HG02642 (cell line): ENCODE measurements around the gene PCDHA4.
"Not testable (repeated sequence)": the region's sequence is repeated elsewhere in the genome, so short reads cannot be mapped to it uniquely, and the experiment has no call there.

ENCODE experiments used
- ATAC-seq: cut with Tn5 transposase; IDR thresholded peaks from one replicate; pipeline ENCODE4 v1.9.1; 2021; ENCODE audit warnings: mild to moderate bottlenecking; ENCODE audit not compliant: unreplicated experiment, poor library complexity

The PCDHA4 gene

DNA sequence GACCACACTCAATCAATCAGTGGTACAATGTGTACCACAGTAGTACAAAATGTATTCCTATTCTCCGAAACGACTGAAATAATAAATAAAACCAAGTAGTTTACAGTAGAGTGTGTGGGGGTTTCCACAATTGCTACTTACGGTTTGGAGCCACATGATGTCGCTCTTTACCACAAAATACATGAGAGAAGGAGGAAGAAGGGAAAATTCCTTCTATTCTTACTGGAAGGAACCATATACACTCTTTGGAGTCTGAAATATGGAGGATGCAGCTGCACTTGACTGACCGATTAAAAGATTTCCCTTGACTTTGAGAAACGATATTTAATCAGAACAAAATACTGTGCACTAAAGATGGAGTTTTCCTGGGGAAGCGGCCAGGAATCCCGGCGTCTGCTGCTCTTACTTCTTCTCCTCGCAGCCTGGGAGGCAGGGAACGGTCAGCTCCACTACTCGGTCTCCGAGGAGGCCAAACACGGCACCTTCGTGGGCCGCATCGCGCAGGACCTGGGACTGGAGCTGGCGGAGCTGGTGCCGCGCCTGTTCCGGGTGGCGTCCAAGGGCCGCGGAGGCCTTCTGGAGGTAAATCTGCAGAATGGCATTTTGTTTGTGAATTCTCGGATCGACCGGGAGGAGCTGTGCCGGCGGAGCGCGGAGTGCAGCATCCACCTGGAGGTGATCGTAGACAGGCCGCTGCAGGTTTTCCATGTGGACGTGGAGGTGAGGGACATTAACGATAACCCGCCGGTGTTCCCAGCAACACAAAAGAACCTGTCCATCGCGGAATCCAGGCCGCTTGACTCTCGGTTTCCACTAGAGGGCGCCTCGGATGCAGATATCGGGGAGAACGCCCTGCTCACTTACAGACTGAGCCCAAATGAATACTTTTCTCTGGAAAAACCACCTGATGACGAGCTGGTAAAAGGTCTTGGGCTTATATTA is at the start of gene PCDHA4:
PCDHA4 (plus strand) TSS at position 235 of the 942 bp plus-strand sequence.
- ATAC-seq: no peak

DNA sequence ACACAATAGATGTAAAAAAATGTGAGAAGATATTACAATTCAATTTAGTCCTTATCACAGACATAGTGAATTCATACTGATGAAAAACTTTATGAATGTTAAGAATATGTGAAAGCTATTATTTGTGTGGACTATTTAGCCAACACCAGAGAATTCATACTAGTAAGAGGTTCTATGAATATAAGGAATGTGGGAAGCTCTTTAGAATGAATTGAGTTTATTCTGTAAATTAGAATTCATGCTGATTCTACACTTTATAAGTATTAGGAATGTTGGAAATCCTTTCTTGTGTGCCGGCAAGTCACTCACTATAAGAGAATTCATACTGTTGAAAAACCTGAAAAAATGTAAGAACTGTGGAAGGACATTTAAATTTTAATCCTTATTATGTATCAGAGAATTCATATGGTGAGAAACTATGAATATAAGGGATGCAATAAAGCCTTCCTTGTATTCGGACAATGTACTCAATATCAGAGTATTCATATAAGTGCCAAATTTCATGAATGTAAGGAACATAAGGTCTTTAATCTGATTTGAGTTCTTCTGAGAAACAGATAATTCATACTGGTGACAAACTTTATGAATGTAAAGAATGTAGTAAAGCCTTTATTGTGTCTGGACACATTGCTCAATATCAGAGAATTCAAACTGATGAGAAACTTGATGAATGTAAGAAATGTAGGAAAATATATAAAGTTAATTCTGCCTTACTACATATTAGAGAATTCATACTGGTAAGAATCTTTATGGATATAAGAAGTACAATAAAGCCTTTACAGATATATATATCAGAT is 42.5 kb upstream of the PCDHA4 start:
- no peak for ATAC-seq

DNA sequence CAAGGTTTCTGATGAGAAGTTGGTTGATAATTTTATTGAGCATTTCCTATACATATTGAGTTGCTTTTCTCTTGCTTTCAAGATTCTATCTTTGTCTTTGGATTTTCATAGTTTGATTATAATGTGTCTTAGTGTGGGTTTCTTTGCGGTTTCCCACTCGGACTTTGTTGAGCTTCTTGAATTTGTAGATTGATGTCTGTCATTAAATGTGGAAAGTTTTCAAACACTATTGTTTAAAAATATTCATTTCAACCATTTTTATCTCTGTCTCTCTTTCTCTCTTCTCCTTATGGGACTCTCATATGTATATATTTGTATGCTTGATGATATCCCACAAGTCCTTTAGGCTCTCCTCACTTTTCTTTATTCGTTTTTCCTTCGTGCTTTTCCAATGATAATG is 39.4 kb upstream of the PCDHA4 start:
- no peak for ATAC-seq

DNA sequence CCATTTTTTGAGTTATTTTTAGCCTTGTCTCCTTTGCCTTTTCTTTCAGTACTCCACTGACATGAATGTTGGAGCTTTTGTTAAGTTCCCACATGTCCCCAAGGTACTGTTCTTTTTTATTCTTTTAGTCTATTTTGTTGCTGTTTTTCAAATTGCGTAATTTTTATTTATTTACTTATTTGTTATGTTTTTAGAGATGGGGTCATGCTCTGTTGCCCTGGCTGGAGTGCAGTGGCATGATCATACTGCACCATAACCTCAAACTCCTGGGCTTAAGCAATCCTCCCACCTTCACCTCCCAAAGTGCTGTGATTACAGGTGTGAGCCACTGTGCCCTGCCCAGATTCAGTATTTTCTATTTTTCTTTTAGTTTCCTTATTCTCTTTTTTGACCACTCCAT is 26.4 kb upstream of the PCDHA4 start:
- ATAC-seq: no peak

DNA sequence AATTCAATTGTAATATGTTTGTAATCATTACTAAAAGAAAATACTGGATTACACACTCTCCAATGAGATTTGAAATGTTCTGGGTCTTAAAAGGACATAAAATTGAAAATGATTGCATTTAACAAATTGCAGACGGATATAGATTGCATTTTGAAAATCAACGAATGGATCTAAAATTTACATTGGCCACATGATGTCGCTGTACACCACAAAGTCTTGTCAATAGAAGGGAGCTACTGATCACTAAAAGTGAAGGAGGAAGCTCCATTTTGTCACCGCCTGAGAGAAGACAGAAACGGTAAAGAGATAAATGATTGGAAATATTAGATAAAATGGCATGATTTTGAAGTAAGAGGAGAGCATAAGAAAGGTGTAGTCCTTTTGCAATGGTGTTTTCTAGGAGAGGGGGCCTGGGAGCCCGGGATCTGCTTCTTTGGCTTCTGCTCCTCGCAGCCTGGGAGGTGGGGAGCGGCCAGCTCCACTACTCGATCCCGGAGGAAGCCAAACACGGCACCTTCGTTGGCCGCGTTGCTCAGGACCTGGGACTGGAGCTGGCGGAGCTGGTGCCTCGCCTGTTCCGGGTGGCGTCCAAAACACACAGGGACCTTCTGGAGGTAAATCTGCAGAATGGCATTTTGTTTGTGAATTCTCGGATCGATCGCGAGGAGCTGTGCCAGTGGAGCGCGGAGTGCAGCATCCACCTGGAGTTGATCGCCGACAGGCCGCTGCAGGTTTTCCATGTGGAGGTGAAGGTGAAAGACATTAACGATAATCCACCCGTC is 20.8 kb upstream of the PCDHA4 start, which contains the start of gene PCDHA1:
PCDHA1 (plus strand) TSS at position 236 of the 782 bp plus-strand sequence.
- ATAC-seq: no peak

DNA sequence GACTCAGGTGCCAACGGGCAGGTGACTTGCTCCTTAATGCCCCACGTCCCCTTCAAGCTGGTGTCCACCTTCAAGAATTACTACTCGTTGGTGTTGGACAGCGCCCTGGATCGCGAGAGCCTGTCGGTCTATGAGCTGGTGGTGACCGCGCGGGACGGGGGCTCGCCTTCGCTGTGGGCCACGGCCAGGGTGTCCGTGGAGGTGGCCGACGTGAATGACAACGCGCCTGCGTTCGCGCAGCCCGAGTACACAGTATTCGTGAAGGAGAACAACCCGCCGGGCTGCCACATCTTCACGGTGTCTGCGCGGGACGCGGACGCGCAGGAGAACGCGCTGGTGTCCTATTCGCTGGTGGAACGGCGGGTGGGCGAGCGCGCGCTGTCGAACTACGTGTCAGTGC is 19.4 kb upstream of the PCDHA4 start:
- not testable (repeated sequence) for ATAC-seq

DNA sequence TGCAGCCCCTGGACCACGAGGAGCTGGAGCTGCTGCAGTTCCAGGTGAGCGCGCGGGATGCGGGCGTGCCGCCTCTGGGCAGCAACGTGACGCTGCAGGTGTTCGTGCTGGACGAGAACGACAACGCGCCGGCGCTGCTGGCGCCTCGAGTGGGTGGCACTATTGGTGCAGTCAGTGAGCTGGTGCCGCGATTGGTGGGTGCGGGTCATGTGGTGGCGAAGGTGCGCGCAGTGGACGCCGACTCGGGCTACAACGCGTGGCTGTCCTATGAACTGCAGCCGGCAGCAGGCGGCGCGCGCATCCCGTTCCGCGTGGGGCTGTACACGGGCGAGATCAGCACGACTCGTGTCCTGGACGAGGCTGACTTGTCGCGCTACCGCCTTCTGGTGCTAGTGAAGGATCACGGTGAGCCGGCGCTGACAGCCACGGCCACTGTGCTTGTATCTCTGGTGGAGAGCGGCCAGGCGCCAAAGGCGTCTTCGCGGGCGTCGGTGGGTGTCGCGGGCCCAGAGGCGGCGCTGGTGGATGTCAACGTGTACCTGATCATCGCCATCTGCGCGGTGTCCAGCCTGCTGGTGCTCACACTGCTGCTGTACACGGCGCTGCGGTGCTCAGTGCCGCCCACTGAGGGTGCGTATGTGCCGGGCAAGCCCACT is 18.9 kb upstream of the PCDHA4 start:
- not testable (repeated sequence) for ATAC-seq

DNA sequence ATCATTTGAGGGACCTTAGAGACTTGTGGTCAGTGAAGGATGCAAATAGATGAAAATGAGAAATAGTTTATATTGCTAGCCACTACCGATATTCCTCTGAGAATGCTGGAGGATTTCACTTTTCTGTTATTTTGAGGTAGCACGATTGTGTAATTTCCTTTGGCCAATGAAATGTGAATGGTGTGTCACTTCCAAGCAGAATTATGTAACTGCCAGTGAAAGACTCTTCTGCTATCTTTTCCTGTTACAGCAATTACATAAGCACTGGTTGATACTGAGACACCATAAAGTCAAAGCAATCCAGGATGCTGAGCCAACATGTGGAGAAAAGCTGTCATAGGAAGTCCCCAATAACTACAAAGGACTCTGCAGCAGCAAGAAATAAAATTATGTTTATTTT is 15.8 kb upstream of the PCDHA4 start:
- no peak for ATAC-seq

DNA sequence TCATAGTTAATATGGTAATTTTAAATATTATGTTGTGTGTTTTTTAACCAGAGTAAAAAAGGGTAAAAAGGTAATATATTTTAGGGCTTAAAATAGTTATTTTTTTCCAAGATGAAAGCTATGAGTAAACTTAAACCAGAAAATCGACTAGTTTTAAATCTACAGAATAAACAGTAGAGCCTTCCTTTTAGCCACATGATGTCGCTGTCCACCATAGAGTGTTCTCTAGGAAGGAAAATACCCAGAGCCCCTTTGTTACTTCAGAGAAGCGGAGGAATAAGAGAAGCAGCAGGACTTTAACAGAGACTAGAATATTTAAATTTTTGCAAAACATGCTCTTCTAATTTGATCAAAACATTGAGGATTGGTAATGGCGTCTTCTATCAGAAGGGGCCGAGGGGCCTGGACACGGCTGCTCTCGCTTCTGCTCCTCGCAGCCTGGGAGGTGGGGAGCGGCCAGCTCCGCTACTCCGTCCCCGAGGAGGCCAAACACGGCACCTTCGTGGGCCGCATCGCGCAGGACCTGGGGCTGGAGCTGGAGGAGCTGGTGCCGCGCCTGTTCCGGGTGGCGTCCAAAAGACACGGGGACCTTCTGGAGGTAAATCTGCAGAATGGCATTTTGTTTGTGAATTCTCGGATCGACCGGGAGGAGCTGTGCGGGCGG is 12.1 kb upstream of the PCDHA4 start, which contains the start of gene PCDHA2:
PCDHA2 (plus strand) TSS at position 258 of the 664 bp plus-strand sequence.
- no peak for ATAC-seq

DNA sequence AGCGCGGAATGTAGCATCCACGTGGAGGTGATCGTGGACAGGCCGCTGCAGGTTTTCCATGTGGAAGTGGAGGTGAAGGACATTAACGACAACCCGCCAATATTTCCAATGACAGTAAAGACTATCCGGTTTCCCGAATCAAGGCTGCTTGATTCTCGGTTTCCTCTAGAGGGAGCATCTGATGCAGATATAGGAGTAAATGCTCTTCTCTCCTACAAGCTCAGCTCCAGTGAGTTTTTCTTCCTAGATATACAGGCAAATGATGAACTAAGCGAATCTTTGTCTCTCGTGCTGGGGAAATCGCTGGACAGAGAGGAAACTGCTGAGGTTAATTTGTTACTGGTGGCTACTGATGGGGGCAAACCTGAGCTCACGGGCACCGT is 11.6 kb upstream of the PCDHA4 start:
- no peak for ATAC-seq

DNA sequence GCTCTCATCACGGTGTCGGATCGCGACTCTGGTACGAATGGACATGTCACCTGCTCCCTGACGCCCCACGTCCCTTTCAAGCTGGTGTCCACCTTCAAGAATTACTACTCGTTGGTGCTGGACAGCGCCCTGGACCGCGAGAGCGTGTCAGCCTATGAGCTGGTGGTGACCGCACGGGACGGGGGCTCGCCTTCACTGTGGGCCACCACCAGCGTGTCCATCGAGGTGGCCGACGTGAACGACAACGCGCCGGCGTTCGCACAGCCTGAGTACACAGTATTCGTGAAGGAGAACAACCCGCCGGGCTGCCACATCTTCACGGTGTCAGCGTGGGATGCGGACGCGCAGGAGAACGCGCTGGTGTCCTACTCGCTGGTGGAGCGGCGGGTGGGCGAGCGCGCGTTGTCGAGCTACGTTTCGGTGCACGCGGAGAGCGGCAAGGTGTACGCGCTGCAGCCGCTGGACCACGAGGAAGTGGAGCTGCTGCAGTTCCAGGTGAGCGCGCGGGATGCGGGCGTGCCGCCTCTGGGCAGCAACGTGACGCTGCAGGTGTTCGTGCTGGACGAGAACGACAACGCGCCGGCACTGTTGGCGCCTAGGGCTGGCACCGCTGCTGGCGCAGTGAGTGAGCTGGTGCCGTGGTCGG is 10.7 kb upstream of the PCDHA4 start:
- ATAC-seq: not testable (repeated sequence)

DNA sequence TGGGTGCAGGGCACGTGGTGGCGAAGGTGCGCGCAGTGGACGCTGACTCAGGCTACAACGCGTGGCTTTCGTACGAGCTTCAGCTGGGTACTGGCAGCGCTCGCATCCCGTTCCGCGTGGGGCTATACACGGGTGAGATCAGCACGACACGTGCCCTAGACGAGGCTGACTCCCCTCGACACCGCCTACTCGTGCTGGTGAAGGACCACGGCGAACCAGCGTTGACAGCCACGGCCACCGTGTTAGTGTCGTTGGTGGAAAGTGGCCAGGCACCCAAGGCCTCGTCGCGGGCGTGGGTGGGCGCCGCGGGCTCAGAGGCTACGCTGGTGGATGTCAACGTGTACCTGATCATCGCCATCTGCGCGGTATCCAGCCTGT is 10.2 kb upstream of the PCDHA4 start:
- no peak for ATAC-seq

DNA sequence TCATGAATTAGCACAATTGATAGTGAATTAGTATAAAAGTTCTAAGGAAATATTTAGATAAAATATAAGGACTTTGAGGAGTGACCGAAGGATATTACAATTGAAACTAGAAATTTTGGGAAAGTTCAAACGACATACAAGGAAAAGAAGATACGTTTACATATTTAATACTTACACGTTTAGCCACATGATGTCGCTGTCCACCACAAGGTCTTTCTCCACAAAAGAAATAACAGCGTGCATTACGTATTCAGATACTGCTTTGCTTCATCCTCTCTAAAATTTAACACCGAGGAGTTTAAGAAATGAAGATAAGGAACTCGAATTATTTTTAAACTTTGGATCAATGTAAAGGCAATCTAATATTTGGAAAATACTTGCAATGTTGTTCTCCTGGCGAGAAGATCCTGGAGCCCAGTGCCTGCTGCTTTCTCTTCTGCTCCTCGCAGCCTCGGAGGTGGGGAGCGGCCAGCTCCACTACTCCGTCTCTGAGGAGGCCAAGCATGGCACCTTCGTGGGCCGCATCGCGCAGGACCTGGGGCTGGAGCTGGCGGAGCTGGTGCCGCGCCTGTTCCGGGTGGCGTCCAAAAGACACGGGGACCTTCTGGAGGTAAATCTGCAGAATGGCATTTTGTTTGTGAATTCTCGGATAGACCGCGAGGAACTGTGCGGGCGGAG is 5.9 kb upstream of the PCDHA4 start, which contains the start of gene PCDHA3:
PCDHA3 (plus strand) TSS at position 242 of the 678 bp plus-strand sequence.
- ATAC-seq: no peak

DNA sequence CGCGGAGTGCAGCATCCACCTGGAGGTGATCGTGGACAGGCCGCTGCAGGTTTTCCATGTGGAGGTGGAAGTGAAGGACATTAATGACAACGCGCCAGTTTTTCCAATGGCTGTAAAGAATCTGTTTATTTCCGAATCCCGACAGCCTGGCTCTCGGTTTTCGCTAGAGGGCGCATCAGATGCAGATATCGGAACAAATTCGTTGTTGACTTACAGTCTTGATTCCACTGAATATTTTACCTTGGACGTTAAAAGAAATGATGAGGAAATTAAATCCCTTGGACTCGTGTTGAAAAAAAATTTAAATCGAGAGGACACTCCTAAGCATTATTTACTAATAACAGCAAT is 5.4 kb upstream of the PCDHA4 start:
- no peak for ATAC-seq

DNA sequence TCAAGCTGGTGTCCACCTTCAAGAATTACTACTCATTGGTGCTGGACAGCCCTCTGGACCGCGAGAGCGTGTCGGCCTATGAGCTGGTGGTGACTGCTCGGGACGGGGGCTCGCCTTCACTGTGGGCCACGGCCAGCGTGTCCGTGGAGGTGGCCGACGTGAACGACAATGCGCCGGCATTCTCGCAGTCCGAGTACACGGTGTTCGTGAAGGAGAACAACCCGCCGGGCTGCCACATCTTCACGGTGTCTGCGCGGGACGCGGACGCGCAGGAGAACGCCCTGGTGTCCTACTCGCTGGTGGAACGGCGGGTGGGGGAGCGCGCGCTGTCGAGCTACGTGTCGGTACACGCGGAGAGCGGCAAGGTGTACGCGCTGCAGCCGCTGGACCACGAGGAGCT is 4.5 kb upstream of the PCDHA4 start:
- not testable (repeated sequence) for ATAC-seq

DNA sequence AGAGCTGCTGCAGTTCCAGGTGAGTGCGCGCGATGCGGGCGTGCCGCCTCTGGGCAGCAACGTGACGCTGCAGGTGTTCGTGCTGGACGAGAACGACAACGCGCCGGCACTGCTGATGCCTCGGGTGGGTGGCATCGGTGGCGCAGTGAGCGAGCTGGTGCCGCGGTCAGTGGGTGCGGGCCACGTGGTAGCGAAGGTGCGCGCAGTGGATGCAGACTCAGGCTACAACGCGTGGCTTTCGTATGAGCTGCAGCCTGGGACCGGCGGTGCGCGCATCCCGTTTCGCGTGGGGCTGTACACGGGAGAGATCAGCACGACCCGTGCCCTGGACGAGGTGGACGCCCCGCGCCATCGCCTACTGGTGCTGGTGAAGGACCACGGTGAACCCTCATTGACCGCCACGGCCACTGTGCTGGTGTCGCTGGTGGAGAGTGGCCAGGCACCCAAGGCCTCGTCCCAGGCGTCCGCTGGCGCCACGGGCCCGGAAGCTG is 4.0 kb upstream of the PCDHA4 start:
- ATAC-seq: no peak

DNA sequence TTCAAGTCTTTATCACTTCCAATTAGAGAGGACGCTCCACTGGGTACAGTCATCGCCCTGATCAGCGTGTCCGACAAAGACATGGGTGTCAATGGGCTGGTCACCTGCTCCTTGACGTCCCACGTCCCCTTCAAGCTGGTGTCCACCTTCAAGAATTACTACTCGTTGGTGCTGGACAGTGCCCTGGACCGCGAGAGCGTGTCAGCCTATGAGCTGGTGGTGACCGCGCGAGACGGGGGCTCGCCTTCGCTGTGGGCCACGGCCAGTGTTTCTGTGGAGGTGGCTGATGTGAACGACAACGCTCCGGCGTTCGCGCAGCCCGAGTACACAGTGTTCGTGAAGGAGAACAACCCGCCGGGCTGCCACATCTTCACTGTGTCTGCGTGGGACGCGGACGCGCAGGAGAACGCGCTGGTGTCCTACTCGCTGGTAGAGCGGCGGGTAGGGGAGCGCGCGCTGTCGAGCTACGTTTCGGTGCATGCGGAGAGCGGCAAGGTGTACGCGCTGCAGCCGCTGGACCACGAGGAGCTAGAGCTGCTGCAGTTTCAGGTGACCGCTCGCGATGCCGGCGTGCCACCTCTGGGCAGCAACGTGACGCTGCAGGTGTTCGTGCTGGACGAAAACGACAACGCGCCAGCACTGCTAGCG is 1.5 kb downstream of the PCDHA4 start:
- ATAC-seq: not testable (repeated sequence)

DNA sequence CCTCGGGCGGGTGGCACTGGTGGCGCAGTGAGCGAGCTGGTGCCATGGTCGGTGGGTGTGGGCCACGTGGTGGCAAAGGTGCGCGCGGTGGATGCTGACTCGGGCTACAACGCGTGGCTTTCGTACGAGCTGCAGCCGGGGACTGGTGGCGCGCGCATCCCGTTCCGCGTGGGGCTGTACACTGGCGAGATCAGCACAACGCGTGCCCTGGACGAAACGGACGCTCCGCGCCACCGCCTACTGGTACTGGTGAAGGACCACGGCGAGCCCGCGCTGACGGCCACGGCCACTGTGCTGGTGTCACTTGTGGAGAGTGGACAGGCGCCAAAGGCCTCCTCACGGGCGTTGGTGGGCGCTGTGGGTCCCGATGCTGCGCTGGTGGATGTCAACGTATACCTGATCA is 2.0 kb downstream of the PCDHA4 start:
- ATAC-seq: no peak
